ENCODE measurements around the gene ALLC.

Gene ALLC

GRCh38 chr2:3679180-3679579, 21.2 kb downstream of the ALLC start:
- DNase-seq (ENCODE audit: low read depth) = no peak

DNA sequence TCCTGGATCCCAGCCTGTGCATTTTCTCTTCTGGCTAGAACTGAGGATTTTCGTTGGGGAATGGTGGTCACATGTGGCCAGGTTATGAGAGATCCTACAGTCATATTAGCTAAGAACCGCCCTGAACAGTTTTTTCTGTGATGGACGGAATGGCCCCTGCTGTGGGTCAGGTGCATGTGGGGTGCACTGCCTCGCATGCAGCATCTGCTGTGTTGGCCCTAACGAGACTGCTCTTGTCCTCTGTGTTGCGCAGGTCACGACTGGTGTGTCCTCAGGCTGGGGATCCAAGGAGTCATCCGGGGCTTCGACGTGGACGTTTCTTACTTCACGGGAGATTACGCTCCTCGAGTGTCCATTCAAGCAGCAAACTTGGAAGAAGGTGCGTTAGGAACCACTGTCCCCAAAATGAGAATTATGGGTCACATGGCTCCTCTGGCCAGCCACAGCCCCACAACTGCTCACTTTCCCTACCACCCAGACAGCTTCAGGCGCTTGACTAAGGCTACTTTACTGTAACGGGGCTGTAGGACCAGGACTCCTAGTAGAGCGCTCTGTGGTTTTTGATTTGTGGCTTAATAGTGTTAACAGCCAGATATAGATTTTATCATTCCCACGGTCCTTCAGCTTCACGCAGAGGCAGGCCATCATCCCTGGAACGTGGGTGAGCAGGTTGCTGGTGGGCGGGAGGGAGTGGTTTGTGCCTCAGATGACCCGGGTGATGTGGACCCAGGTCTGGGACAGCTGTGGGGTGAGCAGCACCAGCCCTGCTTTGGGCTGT, 21.8 kb downstream of the ALLC start:
- DNase-seq (ENCODE audit: low read depth) = no peak

GRCh38 chr2:3680548-3681345, 22.7 kb downstream of the ALLC start:
- no peak for DNase-seq (ENCODE audit: low read depth)

DNA sequence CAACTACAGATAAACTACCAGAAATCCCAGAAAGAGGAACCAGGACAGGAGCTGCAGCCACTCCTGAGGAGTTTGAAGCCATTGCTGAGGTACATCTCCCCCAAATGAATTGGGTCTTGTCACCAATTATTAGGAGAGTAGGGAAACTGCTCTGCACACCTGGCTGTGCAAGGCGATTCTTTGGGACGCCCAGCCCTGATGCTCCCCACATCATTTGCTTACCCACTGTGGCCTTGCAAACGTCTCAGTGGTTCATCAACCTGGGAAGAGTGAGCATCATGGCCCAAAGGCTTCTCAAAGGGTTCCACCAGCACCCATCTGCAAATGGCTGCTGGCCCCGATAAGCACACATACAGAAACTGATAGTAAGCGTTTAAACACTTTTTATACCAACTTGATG, 23.6 kb downstream of the ALLC start:
- DNase-seq (ENCODE audit: low read depth) = no peak

- DNase-seq (ENCODE audit: low read depth) = no peak
Measured at GRCh38 chr2:3682811-3683210, 24.8 kb downstream of the ALLC start.

GRCh38 chr2:3683748-3684454, 25.9 kb downstream of the ALLC start:
- DNase-seq (ENCODE audit: low read depth) = no peak

- DNase-seq (ENCODE audit: low read depth) = no peak
Measured at GRCh38 chr2:3689998-3690748, 32.2 kb downstream of the ALLC start.

- no peak for DNase-seq (ENCODE audit: low read depth)
Measured at GRCh38 chr2:3692375-3692774, 34.4 kb downstream of the ALLC start.

- DNase-seq (ENCODE audit: low read depth) = no peak
Measured at GRCh38 chr2:3696545-3696944, 38.5 kb downstream of the ALLC start.

DNA sequence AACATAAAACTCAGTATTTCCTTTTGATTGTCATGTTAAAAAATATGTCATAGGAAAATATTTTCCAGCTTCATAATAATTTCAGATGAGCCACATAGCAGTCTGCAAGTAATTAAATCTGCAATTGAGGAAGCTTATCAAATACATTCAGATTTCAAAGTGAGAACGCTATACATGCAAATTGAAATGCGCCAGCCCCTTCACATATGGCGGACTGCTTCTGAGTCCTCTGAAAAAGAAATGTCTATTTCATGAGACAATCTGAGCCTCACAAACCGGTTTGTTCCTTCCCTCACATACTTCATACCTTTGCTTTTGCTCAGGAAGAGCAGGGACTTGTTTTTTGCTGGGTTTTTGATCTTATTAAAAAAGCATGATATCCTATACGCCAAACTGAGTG, 43.1 kb downstream of the ALLC start:
- no peak for DNase-seq (ENCODE audit: low read depth)

DNA sequence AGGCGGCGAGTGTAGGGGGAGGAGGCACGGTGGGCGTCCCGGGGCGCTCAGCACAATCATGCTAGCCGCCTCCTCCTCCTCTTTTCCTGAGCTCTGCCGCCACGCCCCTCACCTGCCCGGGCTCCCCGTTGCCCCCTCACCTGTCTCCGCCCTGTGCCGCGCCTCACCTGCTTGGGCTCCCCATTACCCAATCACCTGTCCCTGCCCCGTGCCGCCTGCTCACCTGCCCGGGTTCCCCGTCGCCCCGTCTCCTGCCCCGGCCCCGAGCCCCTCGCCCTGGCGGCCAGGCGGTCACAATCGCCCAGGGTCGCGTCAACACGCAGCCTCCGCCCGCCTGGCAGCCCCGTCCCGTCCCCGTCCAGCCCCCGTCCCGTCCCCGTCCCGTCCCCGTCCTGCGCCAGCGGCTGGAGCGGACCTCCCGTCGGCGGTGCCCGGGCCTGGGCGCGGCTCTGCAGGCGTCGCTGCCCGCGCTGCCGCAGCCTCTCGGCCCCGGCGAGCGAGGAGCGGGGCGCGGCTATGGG, 45.3 kb downstream of the ALLC start, which contains the start of gene DCDC2C:
TSS of gene DCDC2C (plus strand) at position 340 of the 521 bp plus-strand sequence. CDS start at position 517, 177 bp downstream.
- no peak for DNase-seq (ENCODE audit: low read depth)

DNA sequence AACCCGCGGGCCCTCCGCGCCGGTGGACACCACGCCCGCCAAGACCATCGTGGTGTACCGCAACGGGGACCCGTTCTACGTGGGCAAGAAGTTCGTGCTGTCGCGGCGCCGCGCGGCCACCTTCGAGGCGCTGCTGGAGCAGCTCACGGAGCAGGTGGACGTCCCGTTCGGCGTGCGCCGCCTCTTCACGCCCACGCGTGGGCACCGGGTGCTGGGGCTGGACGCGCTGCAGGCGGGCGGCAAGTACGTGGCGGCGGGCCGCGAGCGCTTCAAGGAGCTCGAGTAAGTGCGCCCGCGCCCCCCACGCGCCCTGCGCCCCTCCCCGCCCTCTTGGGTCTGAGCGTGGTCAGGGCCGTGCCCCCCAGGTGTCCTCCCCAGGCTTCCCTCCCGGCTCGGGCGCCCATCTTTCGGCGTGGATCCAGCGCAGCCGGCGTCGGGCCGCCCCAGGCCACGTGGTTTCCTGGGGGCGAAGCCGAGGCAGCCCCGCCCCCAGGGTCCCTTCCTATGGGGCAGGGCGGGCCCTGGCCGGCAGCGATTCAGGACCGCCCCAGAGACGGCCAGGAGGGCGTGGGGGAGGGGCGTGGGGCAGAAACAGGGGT, 45.9 kb downstream of the ALLC start:
- DNase-seq (ENCODE audit: low read depth) = no peak

DNA sequence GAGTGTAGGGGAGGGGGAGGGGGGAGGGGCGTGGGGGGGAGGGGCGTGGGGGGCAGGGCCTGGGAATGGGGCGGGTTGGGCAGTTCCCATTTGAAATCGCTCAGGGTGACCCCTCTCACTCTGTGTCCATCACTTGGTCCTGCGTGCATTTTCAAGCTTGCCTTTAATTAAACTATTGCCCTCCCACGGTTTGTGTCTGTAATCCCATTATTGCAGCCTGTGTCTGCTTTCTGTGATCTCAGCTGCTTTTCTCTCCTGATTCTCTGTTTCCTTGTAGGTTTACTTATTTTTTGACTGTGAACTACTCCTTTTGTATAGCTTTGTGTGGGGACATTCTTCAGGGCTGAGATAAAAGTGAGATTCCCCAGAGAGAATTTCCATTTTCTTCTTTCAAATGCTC, 46.7 kb downstream of the ALLC start:
- no peak for DNase-seq (ENCODE audit: low read depth)

GRCh38 chr2:3705782-3706181, 47.8 kb downstream of the ALLC start:
- no peak for DNase-seq (ENCODE audit: low read depth)

DNA sequence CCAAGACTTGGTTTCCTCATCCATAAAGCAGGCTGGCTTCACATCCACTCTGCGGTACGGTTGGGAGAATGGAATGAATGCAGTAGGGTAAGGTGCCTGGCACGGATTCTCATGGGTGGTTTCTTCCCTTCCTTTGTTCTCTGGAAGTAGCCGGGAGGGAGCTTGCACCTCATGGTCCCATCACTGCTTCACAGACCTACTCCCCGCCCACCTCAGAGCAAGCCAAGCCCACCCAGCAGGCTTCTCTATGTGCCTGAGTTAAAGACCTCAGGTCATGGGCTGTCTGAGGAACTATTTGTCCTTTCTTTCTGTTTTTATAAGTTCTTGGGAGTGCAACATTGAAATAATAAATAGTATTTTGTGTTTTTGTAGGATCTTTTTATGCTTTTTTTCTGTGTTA, 48.9 kb downstream of the ALLC start:
- DNase-seq (ENCODE audit: low read depth) = no peak

GRCh38 chr2:3708576-3708975, 50.6 kb downstream of the ALLC start:
- no peak for DNase-seq (ENCODE audit: low read depth)

- no peak for DNase-seq (ENCODE audit: low read depth)
Measured at GRCh38 chr2:3709225-3709624, 51.2 kb downstream of the ALLC start.

GRCh38 chr2:3712424-3712823, 54.4 kb downstream of the ALLC start:
- no peak for DNase-seq (ENCODE audit: low read depth)

DNA sequence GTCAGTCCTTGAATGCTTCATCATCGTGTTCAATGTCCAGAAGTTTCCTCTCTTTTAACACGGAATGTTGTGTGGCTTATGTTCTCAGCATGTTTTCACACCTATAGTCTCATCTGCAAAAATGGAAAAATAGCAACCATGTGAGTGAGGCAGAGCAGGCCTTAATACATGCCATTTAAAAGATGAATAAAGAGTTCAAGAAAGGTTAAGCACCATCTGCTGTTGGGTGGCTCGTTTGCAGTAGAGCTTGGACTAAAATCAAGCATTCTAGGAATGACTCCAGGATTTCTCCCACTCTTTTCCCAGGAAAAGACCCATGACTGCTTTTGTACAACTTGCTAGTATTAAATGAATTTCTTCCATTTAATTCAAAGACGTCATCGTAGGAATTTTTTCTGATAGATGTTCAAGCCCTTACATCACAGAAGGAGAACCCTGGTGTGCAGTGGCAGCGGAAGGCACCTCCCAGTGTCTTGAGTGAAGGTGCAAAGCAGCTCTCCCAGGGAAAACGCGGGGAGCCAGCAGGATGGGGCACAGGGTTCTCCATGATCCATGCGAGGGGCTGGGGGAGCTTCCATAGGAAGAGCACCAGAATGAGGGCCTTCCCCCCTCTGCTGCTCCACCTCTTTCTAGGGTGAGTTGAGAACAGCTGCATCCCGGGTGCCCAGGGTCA, 55.0 kb downstream of the ALLC start:
- no peak for DNase-seq (ENCODE audit: low read depth)

GRCh38 chr2:3718679-3719078, 60.7 kb downstream of the ALLC start:
- no peak for DNase-seq (ENCODE audit: low read depth)

DNA sequence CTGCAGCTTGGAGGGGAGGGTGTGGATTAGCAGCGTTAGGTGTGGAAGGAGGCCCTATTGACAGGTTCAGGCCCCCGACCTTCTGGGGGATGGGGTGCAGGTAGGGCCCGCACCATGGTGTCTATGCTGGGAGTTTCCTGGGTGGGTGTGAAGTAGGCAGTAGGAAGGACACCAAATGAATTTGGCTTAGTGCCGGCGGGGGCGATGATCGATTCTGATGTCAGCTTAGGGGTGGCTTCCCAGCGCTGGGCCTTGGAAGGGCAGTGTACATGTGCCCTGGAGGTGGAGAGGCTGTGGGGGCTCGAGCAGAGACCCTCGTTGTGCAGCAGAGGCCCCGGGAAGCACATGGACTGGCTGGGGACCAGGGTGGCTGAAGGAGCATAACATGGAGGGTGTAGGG, 67.0 kb downstream of the ALLC start:
- DNase-seq (ENCODE audit: low read depth) = no peak
